ENCODE results near the gene TRIM34.
"Not testable (repeated sequence)": the region's sequence is repeated elsewhere in the genome, so short reads cannot be mapped to it uniquely, and the experiment has no call there.

Gene TRIM34

GRCh38 chr11:5624489-5625279, at the start of gene TRIM34:
TSS of gene TRIM34 (plus strand) at chr11:5625001. CDS start at chr11:5632332, 7,331 bp downstream.
- peak; percentile 12 to 50 for DNase-seq

GRCh38 chr11:5575152-5575551, 49.6 kb upstream of the TRIM34 start:
- DNase-seq: no peak

GRCh38 chr11:5577101-5577500, 47.7 kb upstream of the TRIM34 start:
- DNase-seq: no peak

GRCh38 chr11:5580577-5580976, 44.2 kb upstream of the TRIM34 start, which contains the start of gene OR52B6:
TSS of gene OR52B6 (plus strand) at chr11:5580877. CDS start at chr11:5580877, 0 bp downstream.
- DNase-seq: no peak

- no peak for DNase-seq
These were observed 43.8 kb upstream of the TRIM34 start for GRCh38 chr11:5581014-5581413.

GRCh38 chr11:5584458-5584857, 40.3 kb upstream of the TRIM34 start:
- DNase-seq: not testable (repeated sequence)

GRCh38 chr11:5589906-5590305, 34.9 kb upstream of the TRIM34 start:
- not testable (repeated sequence) for DNase-seq

GRCh38 chr11:5591613-5592012, 33.2 kb upstream of the TRIM34 start:
- DNase-seq: no peak

- no peak for DNase-seq
These were observed 32.2 kb upstream of the TRIM34 start for GRCh38 chr11:5592615-5593014.

- DNase-seq: no peak
These were observed 31.7 kb upstream of the TRIM34 start for GRCh38 chr11:5593146-5593545.

GRCh38 chr11:5596607-5597201, 28.1 kb upstream of the TRIM34 start, which contains the start of gene TRIM6:
TSS of gene TRIM6 (plus strand) at chr11:5596637. CDS start at chr11:5596898, 261 bp downstream.
- DNase-seq: no peak

- no peak for DNase-seq
These were observed 26.8 kb upstream of the TRIM34 start for GRCh38 chr11:5597953-5598352.

- peak in 1 of 2 donors; percentile 6 for DNase-seq
These were observed 24.4 kb upstream of the TRIM34 start for GRCh38 chr11:5600374-5600851.

- DNase-seq: not testable (repeated sequence)
These were observed 22.0 kb upstream of the TRIM34 start for GRCh38 chr11:5602791-5603190.

GRCh38 chr11:5603326-5603725, 21.5 kb upstream of the TRIM34 start:
- DNase-seq: no peak

- DNase-seq: no peak
These were observed 19.9 kb upstream of the TRIM34 start for GRCh38 chr11:5604896-5605295.

GRCh38 chr11:5605849-5606248, 19.0 kb upstream of the TRIM34 start:
- no peak for DNase-seq

- no peak for DNase-seq
These were observed 16.0 kb upstream of the TRIM34 start for GRCh38 chr11:5608808-5609207.

- no peak for DNase-seq
These were observed 14.4 kb upstream of the TRIM34 start for GRCh38 chr11:5610446-5610845.

- DNase-seq: no peak
These were observed 13.2 kb upstream of the TRIM34 start for GRCh38 chr11:5611627-5612026.

- DNase-seq: no peak
These were observed 6.0 kb upstream of the TRIM34 start for GRCh38 chr11:5618807-5619206.

- DNase-seq: no peak
These were observed 3.9 kb upstream of the TRIM34 start for GRCh38 chr11:5620651-5621521.

GRCh38 chr11:5621580-5621979, 3.2 kb upstream of the TRIM34 start:
- DNase-seq: no peak

Data from hippocampal formation (tissue), 2 donors.